NT2/D1 (cell line): ENCODE results near the gene DYSF.

Experiments
- SUZ12 ChIP-seq: IDR thresholded peaks from 2 replicates; pipeline ENCODE4 v1.6.1; 2011; ENCODE audit not compliant: insufficient read length, insufficient read depth; ENCODE audit errors: extremely low read depth
- YY1 ChIP-seq: IDR thresholded peaks from 2 replicates; pipeline ENCODE4 v1.6.1; 2011; ENCODE audit not compliant: insufficient read length, insufficient read depth
- ZNF274 ChIP-seq: IDR thresholded peaks from 2 replicates; pipeline ENCODE4 v1.6.1; 2011; ENCODE audit warnings: mild to moderate bottlenecking, low read depth, low read length

GRCh38 chr2:71463342-71463654 is 9.9 kb downstream of the DYSF start:
- TF ChIP-seq YY1 (no peak), ZNF274 (no peak), SUZ12 (no peak)
